ENCODE data around the gene ERBB4. TPM values are rescaled to one million over a fixed set of nuclear protein-coding genes. Genes with fewer than 3 reads are reported as not detected.

Gene ERBB4
- total and polyA plus RNA-seq, 7 donors = 0.07 to 7.5 (median 2.0) TPM

- no peaks in the 10 kb centered on the region for H3K27me3 ChIP-seq (ENCODE audit: insufficient read depth in 3 of 3, low read length in 2 of 3)
- TF ChIP-seq CTCF (IDR thresholded peaks at IDR 0.05) = no peak
- H3K36me3 ChIP-seq (ENCODE audit: insufficient read depth in 1 of 2, low read depth in 1 of 2) = no peaks in the 10 kb centered on the region
- DNase-seq = no peak
- 38 to 47% (median 42%) methylated on average over 1 of the region's 1 CpG for WGBS, 3 donors
- H3K4me1 ChIP-seq = no peaks in the 10 kb centered on the region
- no peak overlapping the region for H3K4me3 ChIP-seq
- H3K27ac ChIP-seq = no peak overlapping the region
- intact Hi-C loops (cut with DNase I) = no loop called here
- no peak for ATAC-seq
- H3K9me3 ChIP-seq = no peaks in the 10 kb centered on the region
Observed at GRCh38 chr2:211709389-211709788, 829.2 kb downstream of the ERBB4 start.

GRCh38 chr2:211692689-211693088 lies 845.9 kb downstream of the ERBB4 start:
- H3K4me3 ChIP-seq = no peak overlapping the region
- no peaks in the 10 kb centered on the region for H3K36me3 ChIP-seq (ENCODE audit: insufficient read depth in 1 of 2, low read depth in 1 of 2)
- no peaks in the 10 kb centered on the region for H3K9me3 ChIP-seq
- no peak for ATAC-seq
- no peak for DNase-seq
- 75 to 76% (median 75%) methylated on average over 2 of the region's 2 CpGs for WGBS, 3 donors
- H3K4me1 ChIP-seq = no peaks in the 10 kb centered on the region
- intact Hi-C loops (cut with DNase I) = no loop called here
- no peak overlapping the region for H3K27ac ChIP-seq
- TF ChIP-seq CTCF (IDR thresholded peaks at IDR 0.05) = no peak
- H3K27me3 ChIP-seq (ENCODE audit: insufficient read depth in 3 of 3, low read length in 2 of 3) = peaks cover 0 to 2% (median 0%) of the 10 kb centered on the region in 3 donors

- TF ChIP-seq CTCF (IDR thresholded peaks at IDR 0.05) = no peak
- DNase-seq = no peak
- Histone ChIP-seq H3K4me1 (no peaks in the 10 kb centered on the region), H3K27ac (no peak overlapping the region), H3K27me3 (ENCODE audit: insufficient read depth in 3 of 3, low read length in 2 of 3) (peaks cover 0 to 2% (median 0%) of the 10 kb centered on the region in 3 donors), H3K4me3 (no peak overlapping the region), H3K9me3 (peaks cover 4% of the 10 kb centered on the region), H3K36me3 (ENCODE audit: insufficient read depth in 1 of 2, low read depth in 1 of 2) (no peaks in the 10 kb centered on the region)
- intact Hi-C loops (cut with DNase I) = no loop called here
- ATAC-seq = no peak
- WGBS, 3 donors = 81 to 91% (median 85%) methylated on average over 1 of the region's 1 CpG
Observed at GRCh38 chr2:211690736-211691135, 847.9 kb downstream of the ERBB4 start.

GRCh38 chr2:211688196-211688595 lies 850.4 kb downstream of the ERBB4 start:
- Histone ChIP-seq H3K27me3 (ENCODE audit: insufficient read depth in 3 of 3, low read length in 2 of 3) (peaks cover 0 to 2% (median 0%) of the 10 kb centered on the region in 3 donors), H3K9me3 (peaks cover 25% of the 10 kb centered on the region), H3K4me3 (no peak overlapping the region), H3K36me3 (ENCODE audit: insufficient read depth in 1 of 2, low read depth in 1 of 2) (no peaks in the 10 kb centered on the region), H3K4me1 (no peaks in the 10 kb centered on the region), H3K27ac (no peak overlapping the region)
- TF ChIP-seq CTCF (IDR thresholded peaks at IDR 0.05) = no peak
- no peak for DNase-seq
- 68 to 79% (median 74%) methylated on average over 2 of the region's 2 CpGs for WGBS, 3 donors
- intact Hi-C loops (cut with DNase I) = no loop called here
- ATAC-seq = no peak

- TF ChIP-seq CTCF (IDR thresholded peaks at IDR 0.05) = no peak
- no peaks in the 10 kb centered on the region for H3K27me3 ChIP-seq (ENCODE audit: insufficient read depth in 3 of 3, low read length in 2 of 3)
- DNase-seq (no peak), ATAC-seq (no peak)
- no peak overlapping the region for H3K4me3 ChIP-seq
- intact Hi-C loops (cut with DNase I) = no loop called here
- no peak overlapping the region for H3K27ac ChIP-seq
- 52 to 62% (median 60%) methylated on average over 2 of the region's 2 CpGs for WGBS, 3 donors
- no peaks in the 10 kb centered on the region for H3K36me3 ChIP-seq (ENCODE audit: insufficient read depth in 1 of 2, low read depth in 1 of 2)
- no peaks in the 10 kb centered on the region for H3K9me3 ChIP-seq
- no peaks in the 10 kb centered on the region for H3K4me1 ChIP-seq
Observed at GRCh38 chr2:211674715-211675114, 863.9 kb downstream of the ERBB4 start.
